Muscle layer of colon (tissue), 2 donors: ENCODE data around the gene KIR3DL2.
"Not testable (repeated sequence)": the region's sequence is repeated elsewhere in the genome, so short reads cannot be mapped to it uniquely, and the experiment has no call there.

Source experiments
- H3K27ac ChIP-seq: one replicate; pipeline ENCODE4 v1.7.0; 2013; ENCODE audit warnings: low read depth, mild to moderate bottlenecking, low read length, moderate library complexity
- H3K27me3 ChIP-seq, 2 donors: one replicate each; pipeline ENCODE4 v1.7.0; 2013; ENCODE audit warnings: low read length in 2 of 2, mild to moderate bottlenecking in 2 of 2; ENCODE audit not compliant: insufficient read depth in 2 of 2, control insufficient read depth in 1 of 2
- H3K36me3 ChIP-seq: one replicate; pipeline ENCODE4 v1.7.0; 2013; ENCODE audit warnings: mild to moderate bottlenecking, low read length; ENCODE audit not compliant: insufficient read depth
- H3K4me1 ChIP-seq: one replicate; pipeline ENCODE4 v1.7.0; 2013; ENCODE audit warnings: mild to moderate bottlenecking, low read length; ENCODE audit not compliant: insufficient read depth
- H3K4me3 ChIP-seq, 2 donors: one replicate each; pipeline ENCODE4 v1.7.0; 2013; ENCODE audit warnings: low read length in 2 of 2, low read depth in 1 of 2, mild to moderate bottlenecking in 1 of 2, moderate library complexity in 1 of 2
- H3K9ac ChIP-seq: one replicate; pipeline ENCODE4 v1.7.0; 2013; ENCODE audit warnings: low read length
- H3K9me3 ChIP-seq: one replicate; pipeline ENCODE4 v1.7.0; 2013; ENCODE audit warnings: mild to moderate bottlenecking, low read length
- donor health status: abdominal sarcoma.
- donor health status: Adenocarcinoma of cecum.

KIR3DL2 gene

DNA sequence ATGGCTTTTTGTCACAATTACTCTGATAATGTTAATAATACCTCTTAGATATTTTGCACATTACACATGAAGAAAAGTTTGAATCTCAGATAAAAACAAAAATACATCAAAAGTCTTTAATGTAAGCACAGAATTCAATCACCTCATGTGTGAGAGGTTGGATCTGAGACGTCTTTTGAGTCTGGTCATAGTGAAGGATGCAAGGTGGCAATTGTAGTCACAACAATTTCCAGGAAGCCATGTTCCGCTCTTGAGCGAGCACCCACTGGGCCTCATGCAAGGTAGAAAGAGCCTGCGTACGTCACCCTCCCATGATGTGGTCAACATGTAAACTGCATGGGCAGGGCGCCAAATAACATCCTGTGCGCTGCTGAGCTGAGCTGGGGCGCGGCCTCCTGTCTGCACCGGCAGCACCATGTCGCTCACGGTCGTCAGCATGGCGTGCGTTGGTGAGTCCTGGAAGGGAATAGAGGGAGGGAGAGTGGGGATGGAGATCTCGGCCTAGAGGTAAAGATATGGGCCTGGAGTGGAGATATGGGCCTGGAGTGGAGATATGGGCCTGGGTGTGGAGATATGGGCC, at the start of gene KIR3DL2:
KIR3DL2 (plus strand) TSS at position 383 of the 580 bp plus-strand sequence; CDS start at position 416, 33 bp downstream.
- H3K27me3 ChIP-seq, H3K36me3 ChIP-seq, H3K9ac ChIP-seq, H3K27ac ChIP-seq, H3K4me3 ChIP-seq, H3K9me3 ChIP-seq, H3K4me1 ChIP-seq: not testable (repeated sequence)

DNA sequence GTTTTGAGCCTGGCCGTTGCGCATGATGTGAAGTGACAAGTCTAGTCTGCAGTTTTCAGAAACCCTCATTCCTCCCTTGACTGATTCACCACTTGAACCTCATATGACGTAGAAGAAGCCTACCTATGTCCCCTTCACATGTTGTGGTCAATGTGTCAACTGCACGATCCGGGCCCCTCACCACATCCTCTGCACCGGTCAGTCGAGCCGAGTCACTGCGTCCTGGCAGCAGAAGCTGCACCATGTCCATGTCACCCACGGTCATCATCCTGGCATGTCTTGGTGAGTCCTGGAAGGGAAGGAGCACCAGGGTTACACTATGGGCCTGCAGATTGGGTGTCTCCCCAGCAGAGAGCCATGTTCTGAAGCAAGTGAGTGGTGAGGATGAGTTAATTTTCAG, 46.8 kb upstream of the KIR3DL2 start, which contains the start of gene KIR2DL4:
KIR2DL4 (plus strand) TSS at position 201 of the 400 bp plus-strand sequence; CDS start at position 243, 42 bp downstream.
- Histone ChIP-seq H3K4me3 (no peak within 1 kb of the TSS), H3K4me1 (no peaks in the 10 kb centered on the region), H3K9me3 (no peaks in the 10 kb centered on the region), H3K9ac (no peak within 1 kb of the TSS), H3K36me3 (no peaks in the 10 kb centered on the region), H3K27me3 (no peaks in the 10 kb centered on the region), H3K27ac (no peak within 1 kb of the TSS)

DNA sequence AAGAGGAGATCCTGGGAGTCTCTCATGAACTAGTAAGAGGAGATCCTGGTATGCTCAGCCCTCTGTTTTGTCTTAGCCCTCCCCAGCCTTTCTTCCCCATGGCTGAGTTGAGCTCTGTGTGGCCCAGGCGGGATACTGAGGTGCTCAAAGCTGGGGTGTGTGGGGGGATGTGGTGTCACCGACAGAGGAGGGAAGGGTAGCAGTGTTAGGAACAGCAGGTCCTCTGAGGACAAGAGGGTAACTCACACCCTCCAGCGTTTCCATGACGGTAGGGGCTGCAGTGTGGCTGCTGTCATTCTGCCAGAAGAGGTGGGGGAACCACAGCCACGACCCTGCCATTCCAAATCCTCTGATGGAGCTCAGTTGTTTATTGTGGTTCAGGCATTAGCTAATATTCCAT, 46.1 kb upstream of the KIR3DL2 start:
- Histone ChIP-seq H3K4me1 (no peaks in the 10 kb centered on the region), H3K36me3 (no peaks in the 10 kb centered on the region), H3K27ac (no peak overlapping the region), H3K4me3 (no peak overlapping the region), H3K27me3 (no peaks in the 10 kb centered on the region), H3K9me3 (no peaks in the 10 kb centered on the region), H3K9ac (no peak overlapping the region)

DNA sequence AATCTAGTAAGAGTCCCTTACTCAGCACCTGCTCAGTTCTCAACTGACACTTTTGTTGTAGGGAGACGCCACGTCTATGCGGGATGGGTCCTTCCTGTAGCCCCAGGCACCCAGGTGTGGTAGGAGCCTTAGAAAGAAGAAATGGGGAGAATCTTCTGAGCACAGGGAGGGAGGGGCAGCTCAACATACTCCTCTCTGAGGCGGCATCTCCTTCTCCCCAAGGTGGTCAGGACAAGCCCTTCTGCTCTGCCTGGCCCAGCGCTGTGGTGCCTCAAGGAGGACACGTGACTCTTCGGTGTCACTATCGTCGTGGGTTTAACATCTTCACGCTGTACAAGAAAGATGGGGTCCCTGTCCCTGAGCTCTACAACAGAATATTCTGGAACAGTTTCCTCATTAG, 45.7 kb upstream of the KIR3DL2 start:
- Histone ChIP-seq H3K9me3 (no peaks in the 10 kb centered on the region), H3K4me1 (no peaks in the 10 kb centered on the region), H3K4me3 (no peak overlapping the region), H3K27ac (no peak overlapping the region), H3K36me3 (no peaks in the 10 kb centered on the region), H3K9ac (no peak overlapping the region), H3K27me3 (no peaks in the 10 kb centered on the region)

DNA sequence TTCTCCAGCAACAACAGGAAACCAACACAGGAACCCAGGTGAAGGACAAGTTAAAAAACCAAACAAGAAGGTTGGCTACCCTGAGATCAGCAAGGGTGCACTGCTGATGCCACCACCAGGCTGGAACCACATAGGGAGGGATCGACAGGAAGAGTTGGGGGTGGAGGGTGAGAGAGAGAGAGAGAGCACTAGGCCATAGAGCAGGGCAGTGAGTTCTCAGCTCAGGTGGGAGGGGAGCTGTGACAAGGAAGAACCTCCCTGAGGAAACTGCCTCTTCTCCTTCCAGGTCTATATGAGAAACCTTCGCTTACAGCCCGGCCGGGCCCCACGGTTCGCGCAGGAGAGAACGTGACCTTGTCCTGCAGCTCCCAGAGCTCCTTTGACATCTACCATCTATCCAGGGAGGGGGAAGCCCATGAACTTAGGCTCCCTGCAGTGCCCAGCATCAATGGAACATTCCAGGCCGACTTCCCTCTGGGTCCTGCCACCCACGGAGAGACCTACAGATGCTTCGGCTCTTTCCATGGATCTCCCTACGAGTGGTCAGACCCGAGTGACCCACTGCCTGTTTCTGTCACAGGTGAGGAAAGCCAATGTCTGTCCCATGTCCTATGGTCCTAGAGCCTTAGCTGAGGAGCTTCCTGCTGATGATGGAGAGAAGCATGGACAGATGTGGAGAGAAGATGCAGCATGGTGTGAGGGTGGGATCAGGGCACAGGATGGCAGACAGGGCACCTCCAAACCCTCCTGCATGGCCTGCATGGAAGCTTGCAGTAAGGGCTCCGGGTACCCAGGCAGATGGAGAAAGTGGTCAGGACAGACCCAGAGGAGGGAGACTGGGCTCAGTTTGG, 44.4 kb upstream of the KIR3DL2 start:
- Histone ChIP-seq H3K27me3 (no peaks in the 10 kb centered on the region), H3K27ac (no peak overlapping the region), H3K4me1 (no peaks in the 10 kb centered on the region), H3K4me3 (no peak overlapping the region), H3K9me3 (no peaks in the 10 kb centered on the region), H3K36me3 (no peaks in the 10 kb centered on the region), H3K9ac (no peak overlapping the region)

DNA sequence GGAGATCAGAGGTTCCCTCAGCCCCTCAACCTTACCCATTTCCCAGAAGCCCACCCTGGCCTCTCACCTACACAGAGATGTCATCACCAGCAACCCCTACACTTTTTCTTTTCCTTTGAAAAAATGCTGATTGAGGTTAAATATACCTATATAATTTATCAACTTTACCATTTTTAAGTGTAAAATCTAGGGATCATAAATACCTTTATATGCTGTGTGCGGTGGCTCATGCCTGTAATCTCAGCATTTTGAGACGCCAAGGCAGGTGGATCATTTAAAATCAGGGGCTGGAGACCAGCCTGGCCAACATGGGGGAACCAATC, 43.8 kb upstream of the KIR3DL2 start:
- Histone ChIP-seq H3K36me3 (no peaks in the 10 kb centered on the region), H3K4me1 (no peaks in the 10 kb centered on the region), H3K9me3 (no peaks in the 10 kb centered on the region), H3K27ac (no peak overlapping the region), H3K9ac (no peak overlapping the region), H3K27me3 (no peaks in the 10 kb centered on the region), H3K4me3 (no peak overlapping the region)

DNA sequence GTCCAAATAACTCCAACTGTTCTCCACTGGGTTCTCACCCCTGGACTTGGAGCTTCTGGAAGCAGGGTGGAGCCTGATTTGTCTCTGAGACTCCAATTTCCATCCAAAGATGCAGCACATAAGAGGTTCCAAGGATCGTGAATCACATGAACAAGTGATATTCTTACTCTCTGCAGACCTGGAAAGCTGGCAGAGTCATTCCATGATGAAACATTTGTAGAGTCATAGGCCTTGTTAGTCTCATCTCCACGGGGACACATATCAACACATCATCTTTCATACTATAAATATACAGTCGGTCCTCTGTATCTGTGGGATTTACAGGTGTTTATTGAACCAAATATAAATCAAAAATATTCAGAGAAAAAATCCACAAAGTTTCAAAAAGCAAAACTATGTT, 35.7 kb upstream of the KIR3DL2 start:
- H3K27me3 ChIP-seq, H3K4me1 ChIP-seq, H3K36me3 ChIP-seq, H3K4me3 ChIP-seq, H3K9me3 ChIP-seq, H3K9ac ChIP-seq, H3K27ac ChIP-seq: not testable (repeated sequence)

DNA sequence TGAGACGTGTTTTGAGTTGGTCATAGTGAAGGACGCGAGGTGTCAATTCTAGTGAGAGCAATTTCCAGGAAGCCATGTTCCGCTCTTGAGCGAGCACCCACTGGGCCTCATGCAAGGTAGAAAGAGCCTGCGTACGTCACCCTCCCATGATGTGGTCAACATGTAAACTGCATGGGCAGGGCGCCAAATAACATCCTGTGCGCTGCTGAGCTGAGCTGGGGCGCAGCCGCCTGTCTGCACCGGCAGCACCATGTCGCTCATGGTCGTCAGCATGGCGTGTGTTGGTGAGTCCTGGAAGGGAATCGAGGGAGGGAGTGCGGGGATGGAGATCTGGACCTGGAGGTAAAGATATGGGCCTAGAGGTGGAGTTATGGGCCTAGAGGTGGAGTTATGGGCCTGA, 34.0 kb upstream of the KIR3DL2 start, which contains the start of gene KIR3DL1:
KIR3DL1 (plus strand) TSS at position 218 of the 400 bp plus-strand sequence.
- not testable (repeated sequence) for H3K4me1 ChIP-seq, H3K27me3 ChIP-seq, H3K9me3 ChIP-seq, H3K36me3 ChIP-seq, H3K9ac ChIP-seq, H3K4me3 ChIP-seq, H3K27ac ChIP-seq

DNA sequence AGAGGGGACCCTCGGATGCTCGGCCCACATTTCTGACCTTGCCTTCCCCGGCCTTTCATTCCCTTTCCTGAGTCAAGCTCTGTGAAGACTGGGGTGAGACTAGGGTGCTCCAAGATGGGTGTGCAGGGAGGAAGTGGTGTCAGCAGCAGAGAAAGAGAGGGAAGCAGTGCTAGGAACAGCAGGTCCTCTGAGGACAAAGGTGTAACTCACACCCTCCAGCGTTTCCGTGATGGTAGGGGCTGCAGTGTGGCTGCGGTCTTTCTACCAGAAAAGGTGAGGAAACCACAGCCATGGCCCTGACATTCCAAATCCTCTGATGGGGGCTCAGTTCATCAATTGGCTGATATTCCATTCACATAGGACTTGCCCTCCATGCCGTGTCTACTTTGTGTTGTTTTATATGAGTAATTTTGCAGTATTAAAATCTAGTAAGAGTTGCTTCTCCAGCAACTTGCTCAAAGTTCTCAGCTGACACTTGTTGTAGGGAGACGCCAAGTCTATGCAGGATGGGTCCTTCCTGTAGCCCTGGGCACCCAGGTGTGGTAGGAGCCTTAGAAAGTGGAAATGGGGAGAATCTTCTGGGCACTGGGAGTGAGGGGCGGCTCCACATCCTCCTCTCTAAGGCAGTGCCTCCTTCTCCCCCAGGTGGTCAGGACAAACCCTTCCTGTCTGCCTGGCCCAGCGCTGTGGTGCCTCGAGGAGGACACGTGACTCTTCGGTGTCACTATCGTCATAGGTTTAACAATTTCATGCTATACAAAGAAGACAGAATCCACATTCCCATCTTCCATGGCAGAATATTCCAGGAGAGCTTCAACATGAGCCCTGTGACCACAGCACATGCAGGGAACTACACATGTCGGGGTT, 32.3 kb upstream of the KIR3DL2 start:
- H3K36me3 ChIP-seq = no peaks in the 10 kb centered on the region
- no peak overlapping the region for H3K27ac ChIP-seq
- no peak overlapping the region for H3K4me3 ChIP-seq
- no peak overlapping the region for H3K9ac ChIP-seq
- no peaks in the 10 kb centered on the region for H3K4me1 ChIP-seq
- H3K27me3 ChIP-seq = no peaks in the 10 kb centered on the region
- H3K9me3 ChIP-seq = no peaks in the 10 kb centered on the region

DNA sequence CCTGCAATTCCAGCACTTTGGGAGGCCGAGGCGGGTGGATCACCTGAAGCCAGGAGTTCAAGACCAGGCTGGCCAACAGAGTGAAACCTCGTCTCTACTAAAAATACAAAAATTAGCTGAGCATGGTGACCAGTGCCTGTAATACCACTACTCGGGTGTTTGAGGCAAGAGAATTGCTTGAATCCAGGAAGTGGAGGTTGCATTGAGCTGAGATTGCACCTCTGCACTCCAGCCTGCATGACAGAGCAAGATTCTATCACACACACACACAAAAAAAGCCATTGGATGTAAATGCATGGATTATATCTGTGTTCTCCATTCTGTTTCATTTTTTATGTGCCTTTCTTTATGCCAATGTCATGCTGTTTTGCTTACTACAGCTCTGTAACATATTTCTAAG, 25.8 kb upstream of the KIR3DL2 start:
- not testable (repeated sequence) for H3K4me3 ChIP-seq, H3K27me3 ChIP-seq, H3K9me3 ChIP-seq, H3K36me3 ChIP-seq, H3K4me1 ChIP-seq, H3K27ac ChIP-seq, H3K9ac ChIP-seq

DNA sequence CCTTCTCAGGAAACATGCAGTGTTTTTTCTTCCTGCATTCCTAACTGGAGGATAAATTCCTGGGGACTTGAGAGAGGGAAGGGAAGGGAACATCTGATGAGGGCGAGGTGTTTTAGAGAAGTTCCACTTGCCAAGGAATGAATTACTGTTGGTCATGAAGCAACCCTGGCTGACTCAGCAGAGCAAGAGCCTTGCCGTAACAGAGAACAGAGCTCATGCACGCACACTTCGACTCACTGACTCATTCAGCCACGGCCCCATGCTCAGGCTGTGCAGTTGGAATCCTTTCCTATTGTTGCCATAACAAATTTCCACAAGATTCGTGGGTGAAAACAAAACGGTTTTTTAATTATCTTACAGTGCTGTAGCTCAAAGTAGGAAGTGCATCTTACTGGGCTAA, 24.9 kb upstream of the KIR3DL2 start:
- not testable (repeated sequence) for H3K9ac ChIP-seq, H3K4me1 ChIP-seq, H3K9me3 ChIP-seq, H3K27me3 ChIP-seq, H3K4me3 ChIP-seq, H3K36me3 ChIP-seq, H3K27ac ChIP-seq
